K562 (cell line): ENCODE measurements around the gene KBTBD3. TPM values are rescaled to one million over a fixed set of nuclear protein-coding genes. Genes with fewer than 3 reads are reported as not detected.

Experiments used
- ELF1 ChIP-seq: fragments of 200-800 bp; sonication (Bioruptor generic); IDR thresholded peaks from 2 replicates; pipeline ENCODE4 v1.6.1; 2016; ENCODE audit warnings: missing genetic modification characterization, missing compliant biosample characterization
- ELK3 ChIP-seq: fragments of 450-650 bp; formaldehyde crosslinking; IDR thresholded peaks from 2 replicates; pipeline ENCODE4 v1.4.0; 2020; ENCODE audit warnings: mild to moderate bottlenecking
- FOXA3 ChIP-seq, 2 experiments: fragments of 450-650 bp in 1 of 2; sonication (generic) in 1 of 2; formaldehyde crosslinking; IDR thresholded peaks in 1 of 2; conservative IDR thresholded peaks in 1 of 2; 2 replicates each; pipeline versions ENCODE4 v1.4.0 to v1.8.0; 2020 to 2022; ENCODE audit warnings: mild to moderate bottlenecking in 2 of 2, missing genetic modification reagents in 1 of 2
- FOXJ3 ChIP-seq: sonication (generic); formaldehyde crosslinking; IDR thresholded peaks from 2 replicates; pipeline ENCODE4 v1.4.0; 2020; ENCODE audit warnings: mild to moderate bottlenecking, missing genetic modification reagents
- HMGN3 ChIP-seq: IDR thresholded peaks from 2 replicates; pipeline ENCODE4 v1.6.1; 2011; ENCODE audit warnings: borderline replicate concordance, low read depth, mild to moderate bottlenecking, mixed read lengths, low read length; ENCODE audit not compliant: insufficient read length; ENCODE audit errors: extremely low read depth
- HNRNPLL ChIP-seq: fragments of 200-400 bp; formaldehyde crosslinking; IDR thresholded peaks from 2 replicates; pipeline ENCODE4 v1.6.1; 2017; ENCODE audit warnings: low read length, low read depth, mild to moderate bottlenecking; ENCODE audit not compliant: poor library complexity, severe bottlenecking
- ILK ChIP-seq: fragments of 450-650 bp; IDR thresholded peaks from 2 replicates; pipeline ENCODE4 v1.6.1; 2016; ENCODE audit warnings: missing genetic modification characterization, low read depth, mild to moderate bottlenecking, missing compliant biosample characterization, moderate library complexity, borderline replicate concordance
- MAZ ChIP-seq, 2 experiments: fragments of 450-650 bp in 1 of 2; sonication (generic) in 1 of 2; formaldehyde crosslinking; IDR thresholded peaks in 1 of 2; conservative IDR thresholded peaks in 1 of 2; 2 replicates each; pipeline versions ENCODE4 v1.4.0 to v1.5.0; 2020; ENCODE audit warnings: mild to moderate bottlenecking in 1 of 2, missing genetic modification reagents in 1 of 2
- REST ChIP-seq, 2 experiments: fragments of 450-650 bp; formaldehyde crosslinking in 1 of 2; IDR thresholded peaks; 2 replicates each; pipeline versions ENCODE4 v1.4.0 to v1.6.1; 2014 to 2020; ENCODE audit warnings: mild to moderate bottlenecking in 2 of 2, borderline replicate concordance in 1 of 2, low read depth in 1 of 2
- SAP30 ChIP-seq: fragments of 200-600 bp; sonication (generic); IDR thresholded peaks from 2 replicates; pipeline ENCODE4 v1.6.1; 2012; ENCODE audit warnings: borderline replicate concordance, low read depth, mild to moderate bottlenecking, moderate library complexity, low read length, control low read depth, inconsistent platforms; ENCODE audit not compliant: insufficient read depth, poor library complexity, severe bottlenecking
- SPI1 ChIP-seq: IDR thresholded peaks from 2 replicates; pipeline ENCODE4 v1.6.1; 2011; ENCODE audit warnings: low read depth, low read length, control low read depth, borderline replicate concordance
- TAF9B ChIP-seq: fragments of 450-650 bp; IDR thresholded peaks from 2 replicates; pipeline ENCODE4 v1.6.1; 2018; ENCODE audit warnings: mild to moderate bottlenecking; ENCODE audit not compliant: partially characterized antibody
- ZBTB26 ChIP-seq: fragments of 450-650 bp; formaldehyde crosslinking; IDR thresholded peaks from 2 replicates; pipeline ENCODE4 v1.4.0; 2022; ENCODE audit warnings: missing genetic modification characterization
- ZNF764 ChIP-seq: fragments of 250-450 bp; sonication (Bioruptor Pico); IDR thresholded peaks from 2 replicates; pipeline ENCODE4 v1.4.0; 2020; ENCODE audit warnings: low read depth, mild to moderate bottlenecking, moderate library complexity
- polyA plus RNA-seq, 8 experiments: library from polyadenylated mRNA; depleted of rRNA in 4 of 8; stranded (reverse) in 5 of 8; unstranded in 3 of 8; fragments of >200 nt; fragmentation: Nextera tagmentation in 2 of 8; fragmentation: Illumina TruSeq in 1 of 8; extraction: Ambion mirVana in 2 of 8; extraction: Trizol in 1 of 8; gene quantifications; 2 replicates each; pipeline versions ENCODE4 v1.2.1 to v1.2.3, GENCODE V29; 2011 to 2014; ENCODE audit warnings: inconsistent platforms in 1 of 8, missing spikeins in 1 of 8
- total RNA-seq, 7 experiments: library from RNA; depleted of rRNA in 6 of 7; stranded (reverse); fragments of >200 nt in 6 of 7; fragmentation: Illumina TruSeq in 2 of 7; extraction: Trizol in 2 of 7; gene quantifications; 2 replicates each; pipeline versions ENCODE4 v1.2.1 to v1.2.3, GENCODE V29; 2011 to 2021; ENCODE audit warnings: low replicate concordance in 1 of 7

The KBTBD3 gene
- total and polyA plus RNA-seq, 9 of the 15 experiments (the other 6 are each of a cell fraction or from before 2014, with no cell fraction given) = 4.2 to 31.2 (median 6.4) TPM

- TF ChIP-seq REST (IDR thresholded peaks at IDR 0.05; ENCODE audit: borderline replicate concordance) = no peak
- TF ChIP-seq REST (CRISPR knock-in tag; IDR thresholded peaks at IDR 0.05; ENCODE audit: low read depth) = 0 out of 2 replicates have a peak, but pooled peaks have one; percentile 27
- peak; percentile 31 for TF ChIP-seq SAP30
- no peak for TF ChIP-seq ELK3 (CRISPR knock-in tag)
- TF ChIP-seq TAF9B = peak; percentile 54
- no peak for TF ChIP-seq SPI1
- peak in 1 of 2 experiments; percentile 41; a peak in 1 of 4 replicates for TF ChIP-seq MAZ (CRISPR knock-in tag; conservative IDR thresholded peaks at IDR 0.05 in 1 of 2, IDR thresholded peaks at IDR 0.05 in 1 of 2)
- no peak for TF ChIP-seq ILK (tag)
- TF ChIP-seq HMGN3 = no peak
- TF ChIP-seq ZBTB26 (CRISPR knock-in tag) = no peak
- TF ChIP-seq ELF1 = no peak
- no peak for TF ChIP-seq FOXJ3 (CRISPR knock-in tag)
- TF ChIP-seq FOXA3 (CRISPR knock-in tag; conservative IDR thresholded peaks at IDR 0.05 in 1 of 2, IDR thresholded peaks at IDR 0.05 in 1 of 2) = peak in 1 of 2 experiments; percentile 61; a peak in 1 of 4 replicates
- peak; percentile 79 for TF ChIP-seq HNRNPLL
- TF ChIP-seq ZNF764 (CRISPR knock-in tag) = no peak
Observed at GRCh38 chr11:106077609-106078455, 685 bp upstream of the KBTBD3 start, which contains the start of gene AASDHPPT (continued).
